Measurements from ENCODE around the gene CST7.

DNA sequence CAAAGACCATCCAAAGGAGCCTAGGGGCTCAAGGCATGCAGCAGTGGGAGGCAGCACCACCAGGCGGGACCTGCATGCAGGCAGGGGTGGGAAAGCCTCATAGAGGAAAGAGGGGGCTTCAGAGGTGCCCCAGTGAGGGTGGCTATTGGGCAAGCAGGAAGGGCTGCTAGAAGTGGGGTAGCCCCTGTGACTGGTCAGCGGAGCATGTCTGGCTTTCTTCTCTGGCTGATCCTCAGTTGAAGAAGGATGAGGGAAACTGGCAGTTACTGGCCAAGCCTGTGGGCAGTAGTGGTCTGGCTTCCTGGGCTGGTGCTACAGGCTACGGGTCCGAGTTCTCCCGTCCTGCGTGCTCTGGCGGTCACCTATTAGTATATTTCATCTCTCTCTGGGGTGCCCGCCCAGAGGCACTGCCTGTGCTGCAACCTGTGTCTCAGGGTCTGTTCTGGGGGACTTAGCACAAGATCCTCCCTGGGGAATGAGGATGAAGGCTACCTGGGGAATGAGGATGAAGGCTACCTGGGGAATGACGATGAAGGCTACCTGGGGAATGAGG lies 35.9 kb upstream of the CST7 start:
- no peak for TF ChIP-seq CTCF (IDR thresholded peaks at IDR 0.05; ENCODE audit: low read depth, low read length, poor library complexity, severe bottlenecking)
- TF ChIP-seq EZH2phosphoT487 (IDR thresholded peaks at IDR 0.05; ENCODE audit: borderline replicate concordance, low read length) = no peak
